Femur (tissue), 1 donor: ENCODE results near the gene LMO3.
"Not testable (repeated sequence)": the region's sequence is repeated elsewhere in the genome, so short reads cannot be mapped to it uniquely, and the experiment has no call there.

ENCODE experiments used
- DNase-seq: peaks from one replicate; pipeline ENCODE4 v3.0.0-alpha.2; 2017

LMO3 gene

GRCh38 chr12:16537652-16538051 lies 68.3 kb downstream of the LMO3 start:
- not testable (repeated sequence) for DNase-seq

- DNase-seq: peak; percentile 39
Observed at GRCh38 chr12:16531621-16532020, 74.3 kb downstream of the LMO3 start.

GRCh38 chr12:16530268-16530850 lies 75.6 kb downstream of the LMO3 start:
- DNase-seq: no peak

GRCh38 chr12:16526693-16527092 lies 79.3 kb downstream of the LMO3 start:
- no peak for DNase-seq

- no peak for DNase-seq
Observed at GRCh38 chr12:16524378-16524777, 81.6 kb downstream of the LMO3 start.

GRCh38 chr12:16523951-16524331 lies 82.0 kb downstream of the LMO3 start:
- no peak for DNase-seq

GRCh38 chr12:16523284-16523950 lies 82.5 kb downstream of the LMO3 start:
- no peak for DNase-seq

GRCh38 chr12:16520328-16520727 lies 85.6 kb downstream of the LMO3 start:
- DNase-seq: no peak

GRCh38 chr12:16515666-16516065 lies 90.3 kb downstream of the LMO3 start:
- no peak for DNase-seq

GRCh38 chr12:16513231-16513630 lies 92.7 kb downstream of the LMO3 start:
- DNase-seq: no peak

GRCh38 chr12:16509411-16509810 lies 96.6 kb downstream of the LMO3 start:
- no peak for DNase-seq

GRCh38 chr12:16506394-16506793 lies 99.6 kb downstream of the LMO3 start:
- no peak for DNase-seq

GRCh38 chr12:16504200-16504599 lies 101.8 kb downstream of the LMO3 start:
- DNase-seq: no peak

GRCh38 chr12:16499611-16500010 lies 106.4 kb downstream of the LMO3 start:
- DNase-seq: no peak
